GM18526 (cell line): ENCODE measurements around the gene PAPOLA.

Source experiments
- POLR2A ChIP-seq: IDR thresholded peaks from 3 replicates; pipeline ENCODE4 v1.6.1; 2011; ENCODE audit not compliant: insufficient read length; ENCODE audit errors: extremely low read depth

Gene PAPOLA

GRCh38 chr14:96525452-96525851, 23.3 kb downstream of the PAPOLA start:
- TF ChIP-seq POLR2A: no peak

- TF ChIP-seq POLR2A: no peak
Observed at GRCh38 chr14:96532632-96533031, 30.4 kb downstream of the PAPOLA start.

DNA sequence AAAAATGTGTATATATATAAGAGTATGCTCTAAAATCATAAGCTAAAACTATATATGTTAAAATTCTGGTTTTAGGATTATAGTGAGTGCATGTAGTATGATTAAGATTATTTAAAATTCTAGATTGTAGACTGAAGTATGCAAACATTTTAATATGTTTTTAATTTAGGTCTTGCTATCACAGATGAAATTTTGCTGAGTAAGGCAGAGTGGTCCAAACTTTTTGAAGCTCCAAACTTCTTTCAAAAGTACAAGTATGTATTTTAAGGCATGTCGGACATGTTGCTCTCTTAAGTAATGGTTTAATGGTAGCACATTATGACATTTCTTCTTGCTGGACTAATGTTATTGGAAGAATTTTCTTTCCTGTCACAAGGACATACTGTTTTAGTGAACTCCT, 34.6 kb downstream of the PAPOLA start:
- TF ChIP-seq POLR2A: no peak

DNA sequence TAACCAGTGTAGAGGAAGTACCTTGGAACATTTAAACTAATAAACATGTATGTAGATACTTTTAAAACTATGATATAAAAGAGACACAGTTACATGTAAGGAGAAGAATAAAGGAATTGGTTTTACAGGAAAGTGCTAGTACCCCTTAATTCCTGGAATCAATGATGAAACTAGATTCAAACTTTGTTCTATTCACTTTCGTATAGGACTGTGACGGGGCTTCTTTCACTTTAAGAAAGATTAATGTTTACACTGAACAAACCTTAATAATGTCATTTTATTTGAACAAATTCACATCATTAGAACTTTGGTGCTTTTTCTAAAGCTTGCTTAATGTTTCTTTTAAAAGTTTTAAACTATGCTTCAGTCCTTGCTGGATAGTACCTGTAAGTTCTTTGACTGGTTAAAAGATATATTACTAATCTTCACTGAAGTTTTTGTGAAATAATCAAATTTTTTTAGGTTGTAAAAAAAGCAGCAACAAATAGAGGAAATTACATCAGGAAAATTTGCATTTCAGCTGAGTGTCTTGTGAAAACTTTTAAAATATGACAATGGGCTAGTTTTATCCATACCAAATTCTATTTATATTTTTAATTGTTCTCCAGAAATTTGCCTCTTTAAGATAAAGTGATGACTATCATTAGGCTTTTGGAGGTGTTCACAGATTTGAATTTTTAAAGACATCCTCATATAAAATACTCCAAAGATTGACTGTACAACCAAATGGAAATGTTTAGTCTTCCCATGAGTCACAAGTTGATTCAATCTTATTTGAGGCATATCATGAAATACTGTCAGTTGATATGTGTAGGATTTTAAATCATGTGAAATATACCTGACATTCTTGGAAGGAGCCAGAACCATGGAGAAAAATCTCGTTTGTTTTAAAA, 36.2 kb downstream of the PAPOLA start:
- TF ChIP-seq POLR2A: no peak

GRCh38 chr14:96538990-96539317, 36.8 kb downstream of the PAPOLA start:
- no peak for TF ChIP-seq POLR2A

- TF ChIP-seq POLR2A: no peak
Observed at GRCh38 chr14:96554315-96554910, 52.2 kb downstream of the PAPOLA start.

DNA sequence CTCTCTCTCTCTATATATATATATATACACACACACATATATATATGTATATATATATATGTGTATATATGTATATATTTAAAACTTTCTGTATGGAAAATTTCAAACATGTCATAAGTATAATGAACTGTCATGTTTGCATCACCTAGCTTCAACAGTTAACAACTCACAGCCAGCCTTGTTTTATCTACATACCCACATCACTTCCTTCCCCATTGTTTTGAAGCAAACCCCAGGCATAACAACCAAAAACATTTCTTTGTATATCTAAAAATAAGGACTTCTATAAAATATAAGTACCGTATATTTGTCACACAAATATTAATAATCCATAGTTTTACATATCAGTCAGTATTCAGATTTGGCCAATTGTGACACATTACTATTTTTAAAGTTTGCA, 57.4 kb downstream of the PAPOLA start:
- no peak for TF ChIP-seq POLR2A

DNA sequence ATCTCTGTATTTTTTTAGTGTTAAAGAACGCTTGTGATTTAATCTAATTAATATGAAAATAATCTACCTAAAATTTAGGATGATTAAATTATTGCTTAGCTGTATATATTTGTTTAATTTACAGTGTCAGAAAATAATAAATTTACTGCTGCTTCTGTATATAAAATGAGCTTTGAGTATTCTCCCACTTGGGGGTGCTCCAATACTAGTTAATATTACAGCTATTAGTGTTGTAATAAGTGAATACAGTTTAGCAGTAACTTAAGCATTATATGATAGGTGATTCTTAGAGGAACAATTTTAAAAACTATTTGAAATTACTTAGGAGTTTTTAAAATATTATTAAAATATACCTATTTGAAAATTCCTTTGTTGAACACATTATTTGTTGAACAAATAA, 62.2 kb downstream of the PAPOLA start:
- no peak for TF ChIP-seq POLR2A

- no peak for TF ChIP-seq POLR2A
Observed at GRCh38 chr14:96565811-96566210, 63.6 kb downstream of the PAPOLA start.

GRCh38 chr14:96567289-96567899, 65.2 kb downstream of the PAPOLA start:
- no peak for TF ChIP-seq POLR2A

DNA sequence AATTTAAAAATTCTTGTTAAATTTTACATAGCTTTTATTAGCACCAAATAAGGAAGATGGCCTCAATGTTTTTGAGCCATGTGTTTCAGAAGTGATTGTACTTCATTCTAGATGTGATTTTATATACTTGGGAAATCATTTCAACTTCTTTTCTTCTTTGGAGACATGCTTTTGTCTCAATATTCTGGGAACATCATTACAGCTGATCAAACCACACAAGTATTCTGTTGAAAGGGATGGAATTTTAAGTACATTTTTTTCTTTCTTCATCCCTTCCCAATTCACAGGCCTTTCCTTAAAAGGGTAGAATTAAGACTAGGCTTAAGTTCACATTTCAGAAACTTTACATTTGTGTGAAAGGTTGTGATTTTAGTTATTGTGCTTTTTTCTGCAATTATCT, 66.4 kb downstream of the PAPOLA start:
- TF ChIP-seq POLR2A: no peak

GRCh38 chr14:96571311-96571710, 69.1 kb downstream of the PAPOLA start:
- TF ChIP-seq POLR2A: no peak

DNA sequence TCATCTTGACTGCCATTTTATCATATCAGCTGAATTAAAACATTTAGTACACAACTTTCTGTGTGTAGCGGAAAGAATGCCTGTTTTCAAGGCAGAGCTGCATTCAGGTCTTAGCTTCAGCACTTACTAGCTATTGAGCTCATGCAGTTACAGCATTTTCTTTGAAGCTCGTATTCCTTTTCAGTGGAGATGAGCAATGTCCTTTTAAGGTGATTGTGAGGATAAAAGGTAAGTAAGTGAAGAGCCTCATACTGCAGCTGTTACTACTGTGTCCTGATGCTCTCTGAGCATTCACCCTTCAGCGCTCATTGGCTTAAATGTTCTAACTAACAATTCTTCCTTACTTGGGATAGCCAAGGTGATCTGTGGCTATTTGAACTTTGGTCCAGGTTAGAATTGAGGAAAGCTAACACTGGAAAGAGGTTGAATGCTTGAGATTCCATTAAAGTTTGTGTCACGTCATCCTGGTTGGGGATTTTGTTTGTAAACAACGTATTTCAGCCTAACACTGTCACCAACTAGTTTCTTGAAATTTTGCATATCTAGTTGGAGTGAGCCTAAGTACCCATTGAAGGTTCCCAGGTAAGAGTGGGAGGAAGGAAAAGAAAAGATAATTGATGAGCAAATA, 71.4 kb downstream of the PAPOLA start:
- no peak for TF ChIP-seq POLR2A

- TF ChIP-seq POLR2A: no peak
Observed at GRCh38 chr14:96574171-96574632, 72.0 kb downstream of the PAPOLA start.

DNA sequence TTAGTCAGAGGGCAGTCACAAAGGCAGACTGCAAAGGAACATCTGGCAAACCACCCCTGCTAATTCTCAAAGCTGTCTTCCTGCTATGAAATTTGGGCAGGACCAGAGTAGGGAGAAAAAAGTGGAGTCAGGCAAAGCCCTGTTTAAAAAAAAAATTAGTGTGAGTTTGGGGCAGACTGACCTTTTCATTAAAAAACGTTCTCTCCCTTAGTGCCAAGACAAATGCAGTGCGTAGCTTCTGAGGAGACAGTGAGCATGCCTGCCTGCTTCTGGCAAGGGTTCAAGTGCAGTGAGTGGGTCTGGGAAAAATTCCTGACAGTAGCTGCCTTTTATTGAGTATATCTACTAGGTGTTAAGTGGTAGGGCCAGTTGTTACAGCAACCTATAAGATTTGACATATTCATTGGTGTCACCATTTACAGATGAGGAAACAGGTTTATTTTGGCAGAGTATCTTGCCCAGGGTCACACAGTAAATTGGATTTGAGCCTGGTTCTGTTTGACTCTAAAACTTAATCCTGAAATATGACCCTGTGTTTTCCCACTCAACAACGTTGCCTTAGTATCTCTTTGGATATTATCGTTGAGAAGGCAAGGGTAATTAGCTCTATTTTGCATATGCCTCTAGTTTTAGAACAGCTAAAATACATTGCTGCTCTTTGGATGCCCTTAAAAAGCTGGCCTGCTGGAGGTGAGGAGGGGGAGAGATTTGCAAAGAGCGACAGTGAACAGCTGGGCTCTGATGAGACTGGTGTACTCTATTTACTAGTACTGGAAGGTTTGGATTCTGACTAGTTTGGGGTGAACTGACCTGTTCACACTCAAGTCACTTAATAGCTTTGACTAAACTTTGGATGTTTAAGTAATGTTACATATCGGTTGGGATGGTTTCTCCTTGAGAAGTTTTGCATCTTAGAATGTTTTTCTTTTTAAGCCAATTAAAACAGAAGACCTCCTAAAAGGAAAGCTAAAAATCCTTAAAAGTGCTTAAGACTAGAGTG, 72.8 kb downstream of the PAPOLA start:
- TF ChIP-seq POLR2A: no peak

GRCh38 chr14:96576359-96576758, 74.2 kb downstream of the PAPOLA start:
- no peak for TF ChIP-seq POLR2A
